NCI-H460 (cell line): ENCODE data around the gene SDHAF2. TPM values are rescaled to one million over a fixed set of nuclear protein-coding genes. Genes with fewer than 3 reads are reported as not detected.
"Not testable (repeated sequence)": the region's sequence is repeated elsewhere in the genome, so short reads cannot be mapped to it uniquely, and the experiment has no call there.

Experiments
- DNase-seq: peaks from one replicate; pipeline ENCODE4 v3.0.0-alpha.2; 2016; ENCODE audit warnings: low read depth; ENCODE audit errors: extremely low read depth
- polyA plus RNA-seq: library from polyadenylated mRNA; depleted of rRNA; stranded (reverse); fragments of >200 nt; gene quantifications from 2 replicates; pipeline ENCODE4 v1.2.3, GENCODE V29; 2014; cell fraction: nucleus; rRNA removed
- total RNA-seq: library from RNA; depleted of rRNA; stranded (reverse); fragments of >200 nt; shearing (Covaris generic); gene quantifications from 2 replicates; pipeline ENCODE4 v1.2.3, GENCODE V29; 2014; rRNA removed

The SDHAF2 gene
- 18.1 and 29.4 TPM in 2 replicates for total RNA-seq
- polyA plus RNA-seq = 23.3 and 40.1 TPM in 2 replicates

DNA sequence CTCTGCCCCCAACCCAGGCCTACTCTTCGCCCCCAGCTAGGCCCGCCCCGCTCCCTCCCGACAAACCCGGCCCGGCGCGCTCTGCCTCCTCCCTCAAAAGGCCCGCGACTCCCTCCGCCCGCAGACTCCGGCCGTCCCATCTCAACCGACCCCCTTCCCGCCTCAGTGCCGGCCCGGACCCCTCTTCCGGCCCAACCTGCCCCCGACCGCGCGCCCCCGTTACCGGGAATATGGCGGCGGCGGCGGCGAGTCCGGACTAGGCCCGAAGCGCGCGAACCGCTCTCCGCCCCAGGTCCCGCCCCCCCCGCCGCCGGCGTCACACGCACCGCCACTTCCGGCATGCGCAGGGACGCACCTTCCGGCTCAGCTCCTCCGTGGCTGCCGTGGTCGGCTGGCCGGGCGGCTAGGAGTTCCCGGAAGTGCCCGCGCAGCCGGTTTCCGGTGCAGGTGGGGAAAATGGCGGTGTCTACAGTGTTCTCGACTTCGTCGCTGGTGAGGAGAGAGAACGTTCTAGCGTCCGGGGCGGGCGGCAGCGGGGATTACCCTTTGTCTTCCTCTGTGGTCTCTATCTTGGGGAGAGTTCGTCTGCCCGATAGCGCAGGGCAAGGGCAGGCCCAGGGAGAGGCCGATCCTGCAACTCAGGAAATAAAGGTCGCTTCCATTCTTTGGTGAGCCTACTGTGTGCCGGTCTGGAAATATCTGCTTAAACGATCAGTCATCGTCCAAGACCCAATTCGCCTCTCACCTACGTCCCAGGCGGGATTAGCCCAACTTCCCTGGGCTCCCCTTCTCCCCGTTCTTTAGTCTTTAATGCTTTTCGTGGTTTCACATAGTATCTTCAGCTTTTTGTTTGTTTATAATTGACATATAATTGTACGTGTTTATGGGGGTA, at the start of gene SDHAF2, which contains the start of gene CPSF7:
SDHAF2 (plus strand) TSS at position 434 of the 892 bp plus-strand sequence; CDS start at position 457, 23 bp downstream.
CPSF7 (minus strand) TSS at position 285 of the 892 bp plus-strand sequence. CDS start 740 bp downstream, outside the sequence.
- peak; percentile 86 for DNase-seq

GRCh38 chr11:61380884-61381283, 49.0 kb upstream of the SDHAF2 start:
- no peak for DNase-seq

DNA sequence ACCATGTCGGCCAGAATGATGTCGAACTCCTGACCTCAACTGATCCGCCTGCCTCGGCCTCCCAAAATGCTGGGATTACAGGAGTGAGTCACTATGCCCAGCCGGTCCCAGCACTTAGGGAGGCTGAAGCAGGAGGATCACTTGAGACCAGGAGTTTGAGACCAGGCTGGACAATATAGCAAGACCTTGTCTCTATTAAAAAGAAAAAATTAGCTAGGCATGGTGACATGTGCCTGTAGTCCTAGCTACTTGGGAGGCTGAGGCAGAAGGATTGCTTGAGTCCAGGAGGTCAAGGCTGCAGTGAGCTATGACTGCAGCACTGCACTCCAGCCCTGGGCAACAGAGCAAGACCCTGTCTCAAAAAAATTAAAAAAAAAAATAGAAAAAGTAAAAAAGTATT, 46.1 kb upstream of the SDHAF2 start:
- DNase-seq = not testable (repeated sequence)

GRCh38 chr11:61384271-61385242, 45.4 kb upstream of the SDHAF2 start:
- no peak for DNase-seq

GRCh38 chr11:61390161-61390560, 39.8 kb upstream of the SDHAF2 start:
- DNase-seq = no peak

DNA sequence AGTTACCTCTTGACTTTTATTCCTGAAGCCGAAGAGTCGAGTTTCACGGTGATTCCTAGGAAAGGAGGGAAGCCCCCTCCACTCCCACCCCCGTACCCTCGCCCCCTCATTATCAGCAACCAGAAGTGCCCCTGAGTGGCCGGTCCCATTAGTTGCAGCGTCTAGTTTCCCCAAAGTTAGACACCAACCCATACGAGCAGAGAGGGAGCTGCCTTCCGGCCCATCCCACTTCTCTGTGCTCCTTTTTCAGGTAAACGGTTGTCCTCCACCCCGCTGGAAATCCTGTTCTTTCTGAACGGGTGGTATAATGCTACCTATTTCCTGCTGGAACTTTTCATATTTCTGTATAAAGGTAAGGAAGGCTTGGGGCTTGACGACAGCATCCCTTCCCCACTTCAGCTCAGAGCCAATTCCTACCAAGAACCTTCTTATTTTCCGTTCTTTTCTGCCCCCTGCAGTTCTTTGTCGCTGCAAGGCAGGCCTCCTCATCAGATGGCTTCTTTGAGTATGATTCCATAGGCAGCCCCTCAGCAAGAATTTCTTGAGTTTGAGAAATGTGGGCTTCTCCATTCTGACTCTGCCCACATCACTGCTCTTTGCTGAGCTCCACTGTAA, 36.8 kb upstream of the SDHAF2 start:
- DNase-seq = no peak

GRCh38 chr11:61401173-61401572, 28.8 kb upstream of the SDHAF2 start:
- DNase-seq = no peak

- DNase-seq = no peak
Measured at GRCh38 chr11:61401573-61401972, 28.4 kb upstream of the SDHAF2 start.

GRCh38 chr11:61403658-61404057, 26.3 kb upstream of the SDHAF2 start:
- no peak for DNase-seq

DNA sequence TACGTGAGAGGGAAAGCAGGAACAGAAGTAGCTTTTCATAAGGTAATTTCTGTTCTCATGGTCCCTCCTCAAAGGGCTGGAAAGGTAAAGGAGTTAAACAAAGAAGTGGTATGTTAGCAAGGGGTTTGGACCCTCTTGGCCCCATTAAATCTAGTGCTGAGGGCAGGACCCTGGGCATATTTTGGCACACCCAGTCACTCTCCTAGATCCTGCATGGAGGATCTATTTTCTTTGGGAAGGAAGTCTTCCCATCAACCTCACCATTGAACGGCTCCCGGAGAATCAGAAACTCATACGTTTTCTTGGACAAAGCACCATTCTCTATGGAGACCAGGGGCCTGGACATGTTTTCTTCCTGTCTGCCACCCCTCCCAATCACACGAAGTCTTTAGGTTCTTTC, 25.8 kb upstream of the SDHAF2 start:
- DNase-seq = no peak

GRCh38 chr11:61404641-61405040, 25.3 kb upstream of the SDHAF2 start:
- no peak for DNase-seq

- no peak for DNase-seq
Measured at GRCh38 chr11:61406067-61406466, 23.9 kb upstream of the SDHAF2 start.

- no peak for DNase-seq
Measured at GRCh38 chr11:61406991-61407728, 22.8 kb upstream of the SDHAF2 start.

- no peak for DNase-seq
Measured at GRCh38 chr11:61411589-61411988, 18.3 kb upstream of the SDHAF2 start.

DNA sequence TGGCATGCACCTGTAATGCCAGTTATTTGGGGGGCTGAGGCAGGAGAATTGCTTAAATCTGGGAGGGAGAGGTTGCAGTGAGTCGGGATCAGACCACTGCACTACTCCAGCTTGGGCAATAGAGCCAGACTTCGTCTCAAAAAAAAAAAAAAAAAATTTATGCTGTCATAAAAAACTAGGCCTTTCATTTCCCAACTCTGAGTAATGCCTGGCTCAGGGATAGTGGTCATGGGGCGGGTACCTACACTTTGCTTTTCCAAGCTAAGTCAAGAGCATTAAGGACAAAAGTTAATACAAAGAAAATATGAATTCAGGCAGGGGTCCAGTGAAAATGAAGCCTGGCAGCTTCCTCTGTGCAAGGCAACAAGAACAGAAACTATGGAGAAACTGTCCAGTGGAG, 16.4 kb upstream of the SDHAF2 start:
- DNase-seq = no peak

DNA sequence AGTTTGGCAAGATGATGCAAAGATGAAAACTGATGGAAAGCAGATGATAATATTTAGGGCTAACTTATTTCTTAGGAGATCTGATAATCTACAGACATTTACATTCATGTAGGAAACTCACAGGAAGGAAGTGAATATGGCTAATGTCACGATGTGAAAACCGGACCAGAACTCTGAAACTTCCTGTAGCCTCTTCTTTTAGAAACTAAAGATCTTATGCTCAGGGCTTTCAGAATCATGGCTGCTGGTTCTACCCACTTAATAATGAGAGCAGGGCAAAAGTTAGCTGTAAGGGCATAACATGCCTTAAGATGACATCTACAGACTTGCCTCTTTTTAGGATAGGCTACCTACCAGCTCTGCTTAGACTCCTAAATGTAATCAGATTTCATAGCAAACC, 15.4 kb upstream of the SDHAF2 start:
- no peak for DNase-seq

DNA sequence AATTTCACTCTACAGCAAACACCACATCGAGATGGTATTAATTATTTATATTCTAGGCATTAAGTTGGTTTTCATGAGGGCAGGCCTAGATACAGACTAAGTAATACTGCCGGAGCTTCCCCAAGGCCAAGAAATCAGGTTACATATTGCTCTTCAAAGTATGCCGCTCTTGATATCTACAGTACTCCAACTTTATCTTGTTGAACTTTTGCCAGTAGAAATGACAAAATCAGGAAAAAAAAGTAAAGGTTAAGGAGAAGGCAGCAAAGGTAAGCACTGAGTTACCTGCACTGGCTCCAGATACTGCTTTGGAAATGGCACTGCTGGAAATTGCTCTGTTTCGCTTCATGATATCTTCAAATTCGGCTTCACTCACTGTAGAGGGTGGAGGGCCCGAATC, 14.5 kb upstream of the SDHAF2 start:
- DNase-seq = no peak

DNA sequence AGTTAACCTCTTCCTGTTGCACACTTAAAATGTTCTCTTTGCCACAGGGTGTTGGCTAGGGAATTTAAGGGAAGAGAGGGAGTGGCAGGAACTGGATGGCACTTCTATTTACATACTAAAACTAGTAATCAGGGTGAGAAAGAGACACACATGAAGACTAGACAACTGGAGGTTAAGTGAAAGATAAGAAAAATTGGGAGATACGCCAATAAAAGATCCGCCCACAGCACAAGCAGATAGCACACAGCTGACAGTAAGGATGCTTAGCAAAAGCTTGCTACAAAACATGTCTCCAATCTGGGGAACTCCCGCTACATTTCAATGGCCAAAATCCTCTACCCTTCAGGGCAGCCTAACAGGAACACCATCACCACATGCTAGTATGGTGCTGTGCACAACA, 13.0 kb upstream of the SDHAF2 start:
- DNase-seq = no peak

- no peak for DNase-seq
Measured at GRCh38 chr11:61417670-61418069, 12.3 kb upstream of the SDHAF2 start.

DNA sequence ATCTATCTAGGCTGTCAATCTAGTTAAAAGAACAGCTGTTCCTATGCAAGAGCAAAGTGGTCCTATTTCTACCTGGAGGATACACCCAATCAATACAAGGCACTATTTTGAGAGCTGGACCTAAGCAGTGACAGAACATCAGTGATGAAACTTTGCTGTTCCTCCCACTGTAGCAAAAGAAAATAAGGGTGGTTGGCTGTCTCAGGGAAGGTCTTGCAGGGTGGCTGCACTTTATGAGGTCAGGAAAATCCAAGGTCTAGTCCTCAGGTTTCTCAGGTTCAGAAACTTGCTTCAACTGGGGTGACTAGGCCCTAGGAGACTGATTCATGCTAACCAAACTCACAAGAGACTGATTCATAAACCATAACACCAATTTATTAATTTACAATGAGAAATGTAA, 11.8 kb upstream of the SDHAF2 start:
- no peak for DNase-seq
